ENCODE measurements around the gene PRKN.
"Not testable (repeated sequence)": the region's sequence is repeated elsewhere in the genome, so short reads cannot be mapped to it uniquely, and the experiment has no call there.

The PRKN gene

GRCh38 chr6:161832622-161833021 lies 894.9 kb downstream of the PRKN start:
- no peak for TF ChIP-seq CTCF (IDR thresholded peaks at IDR 0.05; ENCODE audit: low read depth, low read length)

GRCh38 chr6:161830866-161831616 lies 896.5 kb downstream of the PRKN start:
- DNase-seq (ENCODE audit: extremely low read depth, low read depth) = no peak
- no peak for TF ChIP-seq CTCF (IDR thresholded peaks at IDR 0.05; ENCODE audit: low read depth, low read length)

More at GRCh38 chr6:161832622-161833021, 894.9 kb downstream of the PRKN start:
- no peak for DNase-seq (ENCODE audit: extremely low read depth, low read depth)

GRCh38 chr6:161829291-161829729 lies 898.3 kb downstream of the PRKN start:
- DNase-seq (ENCODE audit: extremely low read depth, low read depth) = no peak
- TF ChIP-seq CTCF (IDR thresholded peaks at IDR 0.05; ENCODE audit: low read depth, low read length) = no peak

GRCh38 chr6:161828355-161828754 lies 899.2 kb downstream of the PRKN start:
- no peak for TF ChIP-seq CTCF (IDR thresholded peaks at IDR 0.05; ENCODE audit: low read depth, low read length)
- DNase-seq (ENCODE audit: extremely low read depth, low read depth) = no peak

GRCh38 chr6:161826512-161826911 lies 901.1 kb downstream of the PRKN start:
- TF ChIP-seq CTCF (IDR thresholded peaks at IDR 0.05; ENCODE audit: low read depth, low read length) = no peak
- no peak for DNase-seq (ENCODE audit: extremely low read depth, low read depth)

- not testable (repeated sequence) for DNase-seq (ENCODE audit: extremely low read depth, low read depth)
These were observed 905.4 kb downstream of the PRKN start for GRCh38 chr6:161822204-161822603.

GRCh38 chr6:161817881-161818280 lies 909.7 kb downstream of the PRKN start:
- no peak for DNase-seq (ENCODE audit: extremely low read depth, low read depth)

More at GRCh38 chr6:161817881-161818280, 909.7 kb downstream of the PRKN start:
- no peak for TF ChIP-seq CTCF (IDR thresholded peaks at IDR 0.05; ENCODE audit: low read depth, low read length)

All from AG09319 (cell line).